Epithelial cell of esophagus (primary cell): ENCODE data around the gene NANOGP8.

Experiments
- DNase-seq: peaks from one replicate; pipeline ENCODE4 v3.0.0; 2010; ENCODE audit warnings: low read depth
- H3K4me3 ChIP-seq: 2 replicates; pipeline ENCODE4 v1.5.1; 2011; ENCODE audit warnings: mild to moderate bottlenecking, low read length, control low read depth
- CTCF ChIP-seq: IDR thresholded peaks from 2 replicates; pipeline ENCODE4 v1.5.1; 2011; ENCODE audit warnings: low read depth, mild to moderate bottlenecking, low read length, control low read depth, inconsistent platforms; ENCODE audit not compliant: insufficient read depth; ENCODE audit errors: missing control alignments

The NANOGP8 gene

DNA sequence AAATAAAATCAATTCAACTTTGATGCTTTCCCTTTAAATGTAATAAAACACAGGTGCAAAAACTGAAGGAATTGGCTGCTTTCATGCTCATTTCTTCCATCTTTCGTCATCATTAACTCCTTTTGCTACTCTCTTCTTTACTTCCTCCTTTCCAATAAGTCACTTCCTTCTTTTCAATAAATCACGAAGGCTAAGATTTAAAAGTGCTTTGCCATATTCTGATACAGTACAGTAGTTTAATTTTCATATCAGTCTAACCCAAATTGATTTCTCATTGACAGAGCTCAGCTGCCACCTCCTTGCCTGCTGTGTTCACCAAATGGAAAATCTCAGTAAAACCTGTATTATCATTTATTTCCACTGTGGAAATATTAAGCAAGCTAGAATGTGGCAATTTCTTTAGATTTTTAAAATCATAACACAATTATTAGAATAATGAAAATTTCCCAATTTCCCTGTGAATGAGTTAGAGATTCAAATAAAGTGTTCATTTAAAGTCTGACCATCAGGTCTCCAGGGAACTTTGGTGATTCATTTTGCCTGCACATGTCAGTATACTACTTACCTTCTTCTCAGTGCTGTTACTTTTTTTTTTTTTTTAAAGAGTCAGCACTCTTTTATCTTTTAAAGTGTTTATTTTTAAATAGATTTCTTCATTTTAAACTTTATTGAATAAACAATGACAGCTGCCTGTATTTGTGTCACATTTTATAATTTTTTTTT is 41.6 kb downstream of the NANOGP8 start:
- TF ChIP-seq CTCF = no peak
- no peak overlapping the region for H3K4me3 ChIP-seq
- peak; percentile 25 for DNase-seq

DNA sequence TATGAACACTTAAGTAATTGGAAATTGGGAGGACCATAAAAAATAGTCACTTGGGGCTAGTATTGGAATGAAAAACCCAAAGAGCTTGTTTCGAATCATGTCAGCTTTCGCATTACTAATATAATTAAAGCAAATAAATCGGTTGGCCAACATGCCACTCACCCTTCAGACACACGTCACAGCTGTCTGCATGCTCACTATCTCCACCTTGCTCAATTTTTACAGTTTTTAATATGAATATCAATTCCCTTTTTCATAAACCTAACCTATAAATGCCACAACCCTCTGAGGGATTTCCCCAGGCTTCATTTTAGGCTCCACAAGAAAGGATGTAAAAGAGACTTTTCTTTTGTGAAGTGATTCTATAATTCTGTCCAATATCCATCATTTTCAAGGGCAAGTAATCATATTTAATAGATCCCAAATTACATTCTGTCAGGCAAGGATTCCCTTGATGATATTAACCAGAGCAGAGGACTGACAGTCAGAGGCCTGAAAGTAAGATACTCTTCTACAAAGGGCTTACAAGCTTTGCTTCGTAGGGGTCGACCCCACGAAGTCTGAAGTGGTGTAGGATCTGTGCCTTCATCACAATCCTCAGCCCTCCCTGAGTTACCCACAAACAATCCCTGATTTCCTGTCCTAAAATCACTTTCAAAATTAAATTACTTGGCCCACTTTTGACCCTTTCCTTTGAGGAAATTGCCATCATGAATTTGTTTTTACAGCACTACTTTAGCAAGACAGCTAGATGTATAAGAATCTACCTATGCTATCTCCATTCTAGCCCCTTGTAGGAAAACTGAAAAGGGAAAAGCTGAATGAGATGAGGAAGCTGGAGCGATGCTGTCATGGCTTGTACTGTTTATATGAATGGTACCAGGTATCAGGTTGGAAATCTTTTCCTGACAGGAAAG is 44.5 kb downstream of the NANOGP8 start:
- no peak for DNase-seq
- no peak overlapping the region for H3K4me3 ChIP-seq
- TF ChIP-seq CTCF = no peak

- H3K4me3 ChIP-seq = no peak overlapping the region
- peak; percentile 71 for DNase-seq
- no peak for TF ChIP-seq CTCF
Measured at GRCh38 chr15:35038626-35039451, 46.3 kb downstream of the NANOGP8 start.
